GM20000 (cell line): ENCODE data around the gene COA4.

ENCODE experiments used
- DNase-seq: peaks from one replicate; pipeline ENCODE4 v3.0.0; 2012; ENCODE audit warnings: low spot score
- CTCF ChIP-seq: IDR thresholded peaks from 2 replicates; pipeline ENCODE4 v1.5.1; 2012; ENCODE audit warnings: mild to moderate bottlenecking, control low read depth; ENCODE audit errors: extremely low read depth, missing control alignments

COA4 gene

GRCh38 chr11:73878771-73879170 is 2.1 kb upstream of the COA4 start:
- no peak for DNase-seq
- no peak for TF ChIP-seq CTCF

- no peak for TF ChIP-seq CTCF
- no peak for DNase-seq
Measured at GRCh38 chr11:73875840-73876239, 806 bp downstream of the COA4 start.

- no peak for DNase-seq
- TF ChIP-seq CTCF: no peak
Measured at GRCh38 chr11:73875380-73875779, 1.3 kb downstream of the COA4 start.

GRCh38 chr11:73872749-73873357 is 3.8 kb downstream of the COA4 start:
- DNase-seq: no peak
- TF ChIP-seq CTCF: no peak

- no peak for TF ChIP-seq CTCF
Measured at GRCh38 chr11:73870261-73870660, 6.4 kb downstream of the COA4 start.

GRCh38 chr11:73869332-73869949 is 7.2 kb downstream of the COA4 start:
- TF ChIP-seq CTCF: no peak
- DNase-seq: no peak

More at GRCh38 chr11:73870261-73870660, 6.4 kb downstream of the COA4 start:
- no peak for DNase-seq

GRCh38 chr11:73866586-73866996 is 10.1 kb downstream of the COA4 start:
- no peak for DNase-seq
- no peak for TF ChIP-seq CTCF
